H54 (cell line): Measurements from ENCODE around the gene ZCCHC8.
"Not testable (repeated sequence)": the region's sequence is repeated elsewhere in the genome, so short reads cannot be mapped to it uniquely, and the experiment has no call there.

Experiments
- DNase-seq: peaks from one replicate; pipeline ENCODE4 v3.0.0; 2011; ENCODE audit warnings: low spot score, mixed read lengths; ENCODE audit not compliant: insufficient read length
- FAIRE-seq: peaks from 3 replicates; lab custom pipeline; 2011; peaks lifted over from hg19 to GRCh38; lab: Jason Lieb, UNC
- POLR2A ChIP-seq: IDR thresholded peaks from 2 replicates; pipeline ENCODE4 v1.6.1; 2011; ENCODE audit warnings: low read depth, mild to moderate bottlenecking, low read length

Gene ZCCHC8

GRCh38 chr12:122520676-122521075 lies 19.9 kb upstream of the ZCCHC8 start:
- no peak for TF ChIP-seq POLR2A
- peak; percentile 55 for FAIRE-seq

DNA sequence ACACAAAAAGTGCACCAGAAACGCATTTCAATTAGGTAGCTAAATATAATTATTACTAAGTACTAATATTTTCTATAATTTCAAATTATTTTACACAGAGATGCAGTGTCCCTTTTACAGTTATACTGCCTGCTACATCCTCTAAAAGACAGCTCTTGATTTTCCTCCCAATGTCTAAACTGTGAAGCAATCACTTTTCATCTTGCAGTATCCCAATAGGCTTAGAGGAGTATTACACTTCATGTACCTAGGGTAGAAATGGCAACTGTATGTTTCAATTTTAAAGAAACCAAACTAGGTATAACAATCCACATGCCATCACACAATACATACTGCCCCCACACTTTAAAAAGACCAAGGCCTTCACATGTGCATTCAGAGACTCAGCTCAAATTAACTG lies 18.7 kb upstream of the ZCCHC8 start:
- no peak for TF ChIP-seq POLR2A
- peak; percentile 76 for FAIRE-seq

More at GRCh38 chr12:122520676-122521075, 19.9 kb upstream of the ZCCHC8 start:
- DNase-seq: no peak

DNA sequence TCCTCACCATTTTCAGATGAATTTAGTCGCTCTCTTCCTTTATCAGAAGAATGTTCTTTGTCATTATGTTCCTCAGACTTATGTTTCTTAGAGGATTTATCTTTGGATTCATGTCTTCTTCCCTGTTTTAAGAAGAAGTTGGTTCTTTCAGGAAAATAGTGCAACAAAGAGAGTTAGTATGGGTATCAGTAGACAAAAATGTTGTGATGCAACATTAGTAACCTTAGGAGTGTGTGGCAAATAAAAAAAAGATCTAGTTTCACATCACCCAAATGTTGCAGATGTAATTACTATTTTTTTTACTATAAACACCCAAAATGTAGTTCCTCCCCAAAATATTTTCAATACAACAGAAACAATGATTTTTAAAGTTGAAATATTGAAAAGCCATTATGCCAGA lies 18.2 kb upstream of the ZCCHC8 start:
- peak; percentile 15 for FAIRE-seq

More for the DNA sequence above, 18.7 kb upstream of the ZCCHC8 start:
- no peak for DNase-seq

GRCh38 chr12:122517877-122518276 lies 17.1 kb upstream of the ZCCHC8 start:
- FAIRE-seq (peak; percentile 100), DNase-seq (peak; percentile 19)
- no peak for TF ChIP-seq POLR2A

More for the DNA sequence above, 18.2 kb upstream of the ZCCHC8 start:
- no peak for DNase-seq
- TF ChIP-seq POLR2A: no peak

DNA sequence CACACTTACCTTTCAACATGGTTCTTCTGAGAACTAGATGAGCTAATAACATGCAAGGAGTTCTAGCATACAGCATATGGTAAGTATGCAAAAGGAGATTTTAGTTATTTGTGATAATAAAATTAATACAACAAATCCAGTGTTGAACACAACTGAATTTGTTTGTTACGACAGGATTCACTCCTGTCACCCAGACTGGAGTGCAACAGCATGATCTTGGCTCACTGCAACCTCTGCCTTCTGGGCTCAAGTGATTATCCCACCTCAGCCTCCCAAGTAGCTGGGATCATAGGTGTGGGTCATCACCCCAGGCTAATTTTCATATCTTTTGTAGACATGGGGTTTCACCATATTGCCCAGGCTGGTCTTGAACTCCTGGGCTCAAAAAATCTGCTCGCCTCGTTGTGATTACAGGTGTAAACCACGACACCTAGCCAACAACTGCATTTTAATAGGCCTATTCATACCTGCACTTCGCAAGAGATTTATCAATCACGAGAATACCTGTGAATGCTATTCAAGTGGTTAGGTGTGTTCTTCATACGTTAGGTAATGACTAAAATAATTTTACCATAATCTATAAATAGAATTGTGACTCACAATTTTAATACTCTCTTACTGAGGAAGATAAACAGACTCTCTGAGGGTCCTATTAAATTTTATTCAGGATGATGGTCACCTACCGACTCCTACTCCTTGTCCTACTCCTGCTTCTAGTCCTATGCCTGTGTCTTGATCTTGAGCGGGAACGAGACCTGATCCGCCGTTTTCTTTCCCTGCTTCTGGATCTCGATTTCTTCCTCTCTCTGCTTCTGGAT lies 16.0 kb upstream of the ZCCHC8 start:
- FAIRE-seq (no peak), DNase-seq (no peak)
- TF ChIP-seq POLR2A: no peak

- DNase-seq (no peak), FAIRE-seq (no peak)
These were observed 14.5 kb upstream of the ZCCHC8 start for GRCh38 chr12:122515275-122515674.

DNA sequence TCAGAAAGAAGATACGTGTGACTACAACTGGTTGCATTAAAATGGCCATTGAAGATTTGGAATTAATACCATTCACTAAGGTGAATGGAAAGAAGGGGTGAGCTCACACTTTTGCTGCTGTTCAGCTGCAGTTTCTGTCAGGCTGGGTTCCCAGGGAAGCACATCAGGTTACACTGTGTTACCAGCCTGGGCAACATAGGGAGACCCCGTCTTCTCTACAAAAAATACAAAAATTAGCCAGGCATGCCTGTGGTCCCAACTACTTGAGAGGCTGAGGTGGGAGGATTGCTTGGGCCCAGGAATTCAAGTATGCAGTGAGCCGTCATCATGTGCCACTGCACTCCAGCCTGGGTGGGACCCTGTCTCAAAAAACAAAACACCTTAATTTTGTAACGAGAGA lies 12.9 kb upstream of the ZCCHC8 start:
- DNase-seq (no peak), FAIRE-seq (no peak)
- TF ChIP-seq POLR2A: no peak

More at GRCh38 chr12:122515275-122515674, 14.5 kb upstream of the ZCCHC8 start:
- TF ChIP-seq POLR2A: no peak

DNA sequence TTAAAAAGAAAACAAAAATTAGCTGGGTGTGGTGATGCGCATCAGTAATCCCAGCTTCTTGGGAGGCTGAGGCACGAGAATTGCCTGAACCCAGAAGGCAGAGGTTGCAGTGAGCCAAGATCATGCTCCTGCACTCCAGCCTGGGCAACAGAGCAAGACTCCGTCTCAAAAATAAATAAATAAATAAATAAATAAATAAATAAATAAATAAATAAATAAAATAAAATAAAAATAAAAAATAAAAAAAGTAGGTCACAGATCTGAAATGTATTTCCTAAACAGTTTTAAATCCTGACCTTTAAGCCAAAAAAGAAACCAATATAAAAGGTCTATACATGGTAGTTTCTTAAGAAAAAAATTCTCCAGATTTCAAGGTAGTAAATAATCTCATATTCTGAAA lies 12.3 kb upstream of the ZCCHC8 start:
- DNase-seq, FAIRE-seq: not testable (repeated sequence)

DNA sequence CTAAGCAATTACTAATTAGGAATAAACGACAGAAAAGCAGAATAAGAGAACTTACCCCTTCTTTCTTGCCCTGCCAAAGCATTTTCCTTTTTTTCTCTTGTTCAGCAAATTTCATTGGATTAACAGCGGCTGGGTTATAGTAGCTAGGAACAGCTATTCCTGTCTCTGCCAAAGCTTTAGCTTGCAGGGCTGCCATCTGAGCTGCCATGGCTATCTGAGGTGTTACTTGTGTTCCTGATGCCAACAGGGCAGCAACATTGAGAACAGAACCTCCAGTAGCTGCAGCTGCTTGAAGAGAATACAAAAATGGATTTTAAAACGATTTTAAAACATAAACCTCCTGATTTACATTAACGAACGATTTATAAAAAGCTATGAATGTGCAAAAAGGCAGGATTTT lies 7.4 kb upstream of the ZCCHC8 start:
- no peak for TF ChIP-seq POLR2A
- DNase-seq (no peak), FAIRE-seq (no peak)

GRCh38 chr12:122506393-122506938 lies 5.7 kb upstream of the ZCCHC8 start:
- FAIRE-seq (no peak), DNase-seq (no peak)
- TF ChIP-seq POLR2A: no peak

GRCh38 chr12:122505419-122506051 lies 4.8 kb upstream of the ZCCHC8 start:
- FAIRE-seq (no peak), DNase-seq (no peak)
- TF ChIP-seq POLR2A: no peak

GRCh38 chr12:122503783-122504590 lies 3.3 kb upstream of the ZCCHC8 start:
- no peak for TF ChIP-seq POLR2A
- FAIRE-seq: no peak
- no peak for DNase-seq

DNA sequence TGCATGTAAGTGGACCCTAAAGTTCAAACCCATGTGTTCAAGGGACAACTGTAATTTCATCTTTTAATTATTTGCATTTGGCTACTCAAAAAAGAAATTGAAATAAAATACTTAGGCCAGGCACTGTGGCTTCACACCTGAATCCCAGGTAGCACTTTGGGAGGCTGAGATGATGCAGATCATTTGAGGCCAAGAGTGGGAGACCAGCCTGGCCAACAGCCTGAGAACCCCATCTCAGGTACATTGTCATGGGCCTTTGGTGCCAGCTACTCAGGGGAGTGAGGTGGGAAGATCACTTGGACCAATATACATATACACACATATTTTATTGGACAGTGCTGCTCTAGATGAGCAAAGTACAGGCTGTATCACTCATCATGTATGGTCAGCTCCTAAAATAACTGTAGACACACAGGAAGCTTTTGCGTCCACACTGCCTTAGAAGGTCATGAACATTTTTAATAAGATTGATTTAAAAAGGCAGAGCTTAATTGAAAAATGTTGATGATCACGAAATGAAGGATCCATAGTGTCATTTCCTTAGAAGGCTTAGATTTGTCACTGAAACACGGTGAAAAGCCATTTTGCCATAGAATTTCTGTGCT lies 2.5 kb upstream of the ZCCHC8 start:
- no peak for FAIRE-seq
- no peak for DNase-seq
- TF ChIP-seq POLR2A: no peak
